Measurements from ENCODE around the gene TSR3.

The TSR3 gene

DNA sequence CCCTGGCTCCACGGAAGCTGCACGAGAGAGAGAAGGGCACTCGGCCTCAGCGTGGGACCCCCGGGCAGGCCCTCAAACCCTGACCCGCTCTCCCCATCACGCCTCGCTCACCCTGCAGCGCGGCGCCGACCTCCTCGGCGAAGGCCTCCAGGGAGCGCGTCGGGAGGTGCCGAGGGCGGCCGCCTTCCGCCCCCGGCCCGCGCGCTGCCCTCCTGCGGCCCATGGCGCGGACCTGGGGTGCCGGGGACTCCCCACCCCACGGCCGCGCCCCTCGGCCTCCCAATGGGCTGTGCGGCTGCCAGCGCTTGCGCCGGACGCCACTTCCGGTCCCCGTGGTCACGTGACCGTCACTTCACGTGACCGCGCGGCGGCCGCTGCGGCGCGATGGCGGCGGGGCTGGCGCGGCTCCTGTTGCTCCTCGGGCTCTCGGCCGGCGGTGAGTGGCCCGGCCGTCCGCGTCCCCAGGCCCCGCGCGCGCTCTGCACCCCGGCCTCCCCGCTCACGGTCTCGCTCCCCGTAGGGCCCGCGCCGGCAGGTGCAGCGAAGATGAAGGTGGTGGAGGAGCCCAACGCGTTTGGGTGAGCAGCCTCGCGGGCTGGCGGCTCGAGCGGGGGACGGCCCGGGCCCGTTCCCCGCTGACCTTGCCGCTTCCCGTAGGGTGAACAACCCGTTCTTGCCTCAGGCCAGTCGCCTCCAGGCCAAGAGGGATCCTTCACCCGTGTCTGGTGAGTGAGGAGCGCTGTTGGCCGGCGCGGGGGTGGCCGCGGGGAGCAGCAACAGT, at the start of gene TSR3, which contains the start of gene GNPTG:
TSS of gene TSR3 (minus strand) at position 297 of the 781 bp plus-strand sequence. CDS start at position 223, 74 bp downstream.
TSS of gene GNPTG (plus strand) at position 350 of the 781 bp plus-strand sequence. CDS start at position 385, 35 bp downstream.
- DNase-seq: peak; percentile 96

DNA sequence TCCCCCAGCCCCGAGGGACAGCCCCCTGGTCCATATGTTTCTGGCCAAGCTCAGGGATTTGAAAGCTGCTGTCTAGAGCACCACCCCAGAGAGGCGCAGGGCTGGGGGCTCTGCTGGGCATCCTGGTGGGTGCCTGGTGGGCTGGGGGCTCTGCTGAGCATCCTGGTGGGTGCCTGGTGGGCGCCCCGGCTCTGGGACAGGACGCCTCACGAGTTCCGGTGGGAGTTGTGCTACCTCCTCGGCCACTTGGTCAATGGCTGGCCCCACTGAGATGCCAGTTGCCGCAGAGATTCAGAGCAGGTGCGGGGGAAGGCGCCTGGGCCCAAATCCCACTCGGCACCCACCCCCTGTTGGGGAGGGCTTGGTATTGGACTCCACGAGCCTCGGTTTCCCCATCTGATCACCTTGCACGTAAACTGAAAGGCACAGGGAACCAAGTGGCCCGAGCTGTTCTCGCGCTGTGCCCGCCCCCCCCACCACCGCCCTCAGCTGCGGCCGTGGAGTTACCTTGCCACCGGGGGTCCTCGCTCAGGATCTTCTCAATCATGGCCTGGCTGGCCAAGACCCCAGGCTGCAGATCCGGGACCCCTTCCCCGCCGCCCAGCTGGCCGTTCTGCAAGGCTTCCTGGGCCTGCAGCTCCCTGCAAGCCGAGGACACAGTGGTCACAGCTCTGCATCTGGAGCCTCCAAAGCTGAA, 49.5 kb upstream of the TSR3 start:
- DNase-seq: no peak

DNA sequence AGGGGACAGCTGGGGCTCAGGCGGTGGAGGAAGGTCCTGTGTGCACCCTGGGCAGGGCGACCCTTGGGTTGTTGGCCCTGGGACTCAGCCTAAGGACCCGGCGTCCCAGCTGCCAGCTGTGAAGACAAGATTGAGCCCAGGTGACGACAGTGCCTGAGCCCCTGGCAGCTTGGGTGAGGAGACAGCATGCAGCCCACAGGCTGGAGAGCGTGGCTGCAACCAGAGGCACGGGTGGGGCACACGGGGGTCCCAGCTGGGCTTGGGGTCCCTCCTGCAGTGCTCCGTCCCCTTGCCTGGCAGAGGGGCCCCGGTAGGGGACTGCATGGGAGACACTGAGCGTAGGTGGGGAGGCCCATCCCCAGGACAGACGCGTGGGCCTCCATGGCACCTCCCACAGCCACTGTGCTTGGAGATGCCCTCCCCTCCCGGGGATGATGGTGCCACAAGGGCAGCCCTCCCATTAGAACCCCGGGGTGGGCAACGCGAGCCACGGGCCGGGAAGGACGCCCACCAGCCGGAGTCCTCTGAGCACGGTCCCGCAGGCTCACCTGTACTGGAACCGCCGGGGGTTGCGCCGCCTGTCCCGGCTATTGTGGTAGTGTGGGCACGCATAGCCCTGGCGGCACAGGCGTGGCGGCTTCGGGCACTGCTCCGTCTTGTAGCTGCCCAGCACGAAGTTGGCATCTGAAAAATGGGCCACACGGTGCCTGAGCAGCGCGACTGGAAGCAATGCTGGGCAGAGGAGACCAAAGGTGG, 47.3 kb upstream of the TSR3 start:
- no peak for DNase-seq

DNA sequence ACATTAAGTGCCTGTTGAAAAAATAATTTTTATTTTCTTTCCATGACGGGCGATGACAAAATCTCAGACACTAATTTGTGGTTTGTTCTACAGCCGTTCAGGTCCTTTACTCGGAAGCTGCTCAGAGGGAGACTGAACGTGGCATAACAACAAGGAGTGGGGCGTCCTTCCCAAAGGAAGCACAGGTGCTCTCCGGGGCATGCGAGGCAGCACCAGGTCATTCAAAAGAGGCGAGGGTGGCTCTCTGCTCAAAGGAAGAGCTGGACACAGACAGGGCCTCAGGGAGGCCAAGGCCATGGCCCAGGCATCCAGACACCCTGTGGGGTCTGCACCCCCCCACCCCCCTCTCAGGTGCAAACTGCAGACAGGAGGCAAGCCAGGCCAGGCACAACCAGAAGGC, 46.7 kb upstream of the TSR3 start:
- no peak for DNase-seq

DNA sequence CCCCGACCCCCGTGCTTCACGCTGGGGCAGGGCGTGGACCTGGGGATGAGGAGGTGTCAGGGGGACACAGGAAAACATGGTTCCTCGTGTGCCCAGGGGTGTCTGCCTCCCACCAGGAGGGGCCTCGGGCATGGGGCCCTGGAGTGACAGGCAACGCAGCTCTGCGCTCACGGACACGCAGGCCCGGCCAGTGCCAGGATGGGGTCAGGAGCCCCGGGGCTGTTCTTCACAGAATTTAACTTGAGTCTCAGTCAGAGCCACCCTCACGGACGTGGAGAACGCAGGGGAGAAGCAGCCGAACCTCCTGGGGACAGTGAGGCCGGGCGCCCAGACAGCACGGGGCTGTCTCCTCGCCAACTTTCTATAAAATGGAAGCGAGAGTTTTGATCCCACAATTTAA, 46.1 kb upstream of the TSR3 start:
- DNase-seq: no peak

DNA sequence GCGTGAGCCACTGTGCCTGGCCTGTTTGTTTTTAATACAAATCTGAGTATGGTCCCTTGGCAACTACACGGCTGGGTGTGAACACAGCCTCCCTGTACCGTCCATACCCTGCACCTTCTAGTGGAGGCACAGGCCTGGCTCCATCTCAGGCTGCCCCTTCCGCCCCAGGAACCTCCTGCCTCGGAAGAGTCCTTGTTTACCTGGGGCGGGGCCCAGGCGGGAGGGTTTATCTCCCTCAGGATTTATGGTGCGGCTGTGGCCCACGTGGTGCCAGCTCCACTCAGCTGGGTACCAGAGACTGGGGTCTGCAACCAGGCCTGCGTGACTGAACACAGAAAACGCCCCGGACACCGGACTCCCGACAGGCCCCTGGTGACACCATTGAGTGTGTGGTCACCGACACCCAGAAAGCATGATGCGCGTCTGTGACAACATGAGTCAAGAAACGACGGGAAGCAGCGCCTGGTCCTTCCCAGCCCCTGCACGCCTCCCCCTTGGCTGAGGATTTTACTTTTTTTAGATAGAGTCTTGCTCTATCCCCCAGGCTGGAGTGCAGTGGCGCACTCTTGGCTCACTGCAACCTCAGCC, 43.9 kb upstream of the TSR3 start:
- DNase-seq: no peak

DNA sequence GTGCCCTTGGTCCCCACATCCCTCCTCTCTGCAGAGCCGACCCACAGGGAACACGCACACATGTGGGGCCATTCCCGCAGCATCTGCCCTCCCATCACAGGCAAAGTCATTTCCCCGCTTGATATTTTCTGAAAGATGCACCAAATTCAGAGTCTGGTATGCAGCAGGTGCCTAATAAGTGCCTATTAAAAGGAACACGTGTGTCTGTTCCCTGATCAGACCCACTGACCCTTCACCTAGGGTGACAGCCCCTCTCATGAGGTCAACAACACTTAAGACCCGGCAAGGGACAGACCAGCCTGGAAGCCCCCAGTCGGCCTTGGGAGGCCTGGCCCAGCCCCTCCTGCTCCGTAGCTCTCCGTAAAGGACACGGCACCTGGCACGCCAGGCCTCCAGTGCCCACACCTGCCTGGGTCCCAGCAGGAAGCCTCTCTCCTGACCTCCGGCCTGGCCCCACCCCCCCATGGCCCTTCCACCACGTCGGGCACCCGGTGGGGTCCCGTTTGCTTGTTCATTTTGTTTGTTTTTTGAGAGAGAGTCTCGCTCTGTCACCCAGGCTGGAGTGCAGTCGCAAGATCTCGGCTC, 42.8 kb upstream of the TSR3 start:
- no peak for DNase-seq

DNA sequence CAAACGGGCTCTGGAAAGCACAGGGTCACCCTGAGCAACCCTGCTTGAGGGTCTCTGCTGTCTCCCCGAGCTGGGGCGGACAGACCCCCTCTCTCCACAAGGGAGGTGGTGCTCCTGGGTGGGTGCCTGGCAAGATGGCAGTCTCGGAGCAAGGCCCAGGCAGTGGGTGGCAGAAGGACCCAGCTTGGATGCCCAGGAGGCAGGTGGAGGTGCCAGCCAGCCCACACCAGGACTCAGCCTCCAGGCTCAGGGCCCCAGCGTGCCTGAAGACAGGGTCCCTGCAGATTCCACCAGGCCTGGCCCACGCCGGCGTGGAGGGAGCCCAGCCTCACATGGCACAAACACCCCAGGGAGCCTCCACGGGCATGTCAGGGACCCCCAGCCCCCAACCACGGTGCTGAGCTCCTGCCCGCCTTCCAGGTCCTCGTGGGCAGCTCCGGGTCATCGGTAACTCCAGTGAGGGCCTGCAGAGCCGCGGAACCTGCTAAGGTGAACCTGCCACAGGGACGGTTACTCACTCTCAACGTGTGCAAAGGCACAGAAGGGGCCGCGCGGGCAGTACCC, 42.0 kb upstream of the TSR3 start:
- DNase-seq: no peak

DNA sequence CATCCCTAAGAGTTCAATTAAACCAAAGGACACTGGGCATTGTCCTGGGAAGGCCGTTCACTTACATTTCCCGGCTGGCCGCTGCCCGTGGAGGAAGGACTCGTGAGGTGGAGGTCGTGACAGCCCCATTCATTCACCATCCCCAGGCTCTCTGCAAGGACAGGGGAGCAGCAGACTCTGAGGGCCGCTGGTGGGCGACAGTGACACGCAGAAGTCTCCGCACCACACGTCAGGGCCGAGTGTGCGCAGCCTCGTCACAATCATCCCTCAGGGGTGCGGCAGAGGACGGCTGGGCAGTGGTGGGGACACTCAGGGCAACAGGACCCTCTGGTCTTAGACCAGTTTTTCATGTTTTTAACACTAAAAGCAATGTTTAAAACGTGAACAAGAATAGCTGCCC, 41.1 kb upstream of the TSR3 start:
- DNase-seq: no peak

DNA sequence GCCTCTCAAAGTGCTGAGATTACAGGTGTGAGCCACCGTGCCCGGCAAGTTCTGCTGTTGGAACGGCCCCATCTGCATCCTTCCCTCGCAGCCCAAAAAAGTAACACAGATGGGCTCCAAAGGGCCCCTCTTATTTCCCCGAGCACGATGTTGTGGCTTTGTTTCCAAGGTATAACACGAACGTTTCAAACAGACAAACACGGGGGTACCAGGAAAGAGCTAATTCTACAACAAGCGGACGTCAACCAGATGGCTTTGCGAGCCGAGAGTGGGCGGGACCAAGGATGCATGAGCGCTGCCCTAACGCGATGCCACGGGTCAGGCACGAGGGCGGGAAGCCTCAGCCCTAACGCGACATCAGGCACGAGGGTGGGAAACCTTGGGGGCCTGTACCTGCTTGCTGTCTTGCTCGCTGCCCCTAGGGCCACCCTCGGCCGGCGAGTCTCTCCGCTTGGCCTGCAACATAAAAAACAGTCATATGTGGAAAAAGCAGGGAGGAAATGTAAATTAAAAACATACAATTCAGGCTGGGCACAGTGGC, 38.6 kb upstream of the TSR3 start:
- DNase-seq: no peak

DNA sequence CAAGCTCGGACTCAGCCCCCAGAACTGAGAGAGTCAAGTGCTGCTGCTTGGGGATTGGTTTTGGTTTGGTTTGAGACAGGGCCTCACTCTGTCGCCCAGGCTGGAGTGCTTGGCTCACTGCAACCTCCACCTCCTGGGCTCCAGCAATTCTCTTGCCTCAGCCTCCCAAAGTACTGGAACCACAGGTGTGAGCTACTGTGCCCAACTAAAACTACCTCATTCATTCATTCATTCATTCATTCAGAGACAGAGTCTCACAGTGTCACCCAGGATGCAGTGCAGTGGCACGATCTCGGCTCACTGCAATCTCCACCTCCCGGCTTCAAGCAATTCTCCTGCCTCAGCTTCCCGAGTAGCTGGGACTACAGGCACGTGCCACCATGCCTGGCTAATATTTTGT, 38.1 kb upstream of the TSR3 start:
- DNase-seq: no peak

DNA sequence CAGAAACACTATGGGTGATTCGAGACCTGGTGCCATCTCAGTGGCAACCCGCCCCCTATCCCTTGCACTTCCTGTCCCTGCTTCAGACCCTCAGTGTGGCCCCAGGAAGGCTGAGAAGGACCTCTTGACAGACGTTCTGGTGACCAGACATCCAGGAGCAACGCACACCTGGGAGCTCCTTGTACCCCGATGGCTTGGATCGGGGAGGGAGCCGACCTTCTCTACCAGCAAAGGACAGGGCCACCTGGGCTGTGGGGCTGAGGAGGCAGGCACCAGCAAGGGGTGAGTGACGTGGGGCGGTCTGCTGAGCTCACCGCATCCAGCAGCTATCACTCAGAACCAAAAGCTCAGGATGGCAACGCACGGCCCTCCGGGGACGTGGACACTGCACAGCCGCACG, 35.7 kb upstream of the TSR3 start:
- DNase-seq: no peak

DNA sequence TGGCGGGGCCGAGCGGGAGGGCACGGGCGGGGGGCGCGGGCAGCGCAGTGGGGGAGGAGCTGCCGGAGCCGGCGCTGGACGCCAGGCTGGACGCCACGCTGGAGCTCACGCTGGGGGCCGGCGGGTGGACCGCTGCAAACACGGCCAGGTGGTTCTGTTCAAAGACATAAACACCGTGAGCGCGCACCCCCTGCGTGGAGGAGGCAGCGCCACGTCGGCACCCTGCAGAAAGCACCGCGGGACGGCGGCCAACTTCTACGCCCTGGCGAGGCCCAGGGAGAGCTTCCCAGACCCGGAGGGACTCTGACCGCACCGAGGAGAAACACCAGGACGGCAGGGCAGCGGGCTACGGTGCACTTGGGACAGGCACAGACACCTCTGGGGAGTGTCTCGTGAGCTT, 33.6 kb upstream of the TSR3 start:
- no peak for DNase-seq

DNA sequence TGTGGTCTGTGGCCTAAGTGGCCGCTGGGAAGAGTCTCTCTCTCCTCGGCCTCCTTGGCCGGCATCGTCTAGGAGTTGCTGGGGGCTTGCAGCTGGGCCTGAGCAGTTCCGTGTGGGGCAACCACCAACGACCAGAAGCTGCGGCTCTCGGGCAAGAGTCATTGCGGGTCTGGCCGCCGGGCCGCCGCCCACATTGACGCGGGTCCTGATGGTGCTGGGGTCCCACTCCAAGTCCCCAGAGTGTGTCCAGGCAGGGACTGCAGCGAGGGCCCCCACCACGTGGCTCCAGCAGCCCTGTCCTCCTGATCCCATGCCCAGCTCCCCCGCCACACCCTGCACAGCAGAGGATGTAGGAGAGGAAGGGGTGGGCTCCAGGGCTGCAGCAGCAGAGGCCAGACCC, 31.9 kb upstream of the TSR3 start:
- DNase-seq: no peak

DNA sequence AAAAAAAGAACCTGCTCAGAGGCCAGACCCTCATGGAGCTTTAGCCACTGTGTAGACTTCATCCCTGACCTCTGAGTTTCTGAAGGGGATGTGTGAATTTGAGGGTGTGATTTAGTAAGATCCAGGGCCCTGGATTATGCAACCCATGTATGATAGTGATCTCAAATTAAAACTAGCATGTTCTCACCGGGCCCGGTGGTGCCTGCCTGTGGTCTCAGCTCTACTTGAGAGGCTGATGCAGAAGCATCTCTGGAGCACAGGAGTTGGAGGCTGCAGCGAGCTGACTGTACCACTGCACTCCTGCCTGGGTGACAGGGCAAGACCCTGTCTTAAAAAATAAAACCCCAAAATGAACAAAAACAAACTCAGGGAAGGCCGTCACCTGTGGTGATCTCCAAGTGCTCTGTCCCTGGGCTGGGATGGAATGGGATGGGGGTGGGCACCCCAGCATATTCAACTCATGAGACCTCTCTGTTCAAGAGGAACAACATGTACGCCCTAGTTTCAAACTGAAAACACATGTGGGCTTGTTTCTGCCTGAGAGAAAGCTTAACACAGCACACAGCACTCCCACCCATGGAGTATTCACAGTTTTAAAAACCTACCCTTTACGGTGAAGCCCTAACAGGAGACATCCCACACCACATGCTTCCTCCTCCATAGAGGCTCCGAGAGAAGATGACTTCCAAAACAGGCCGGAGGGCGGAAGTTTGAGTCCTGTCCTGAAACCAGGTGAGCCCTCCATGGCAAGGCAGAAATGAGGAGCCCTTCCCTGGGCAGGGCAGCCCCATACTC, 30.1 kb upstream of the TSR3 start:
- no peak for DNase-seq

DNA sequence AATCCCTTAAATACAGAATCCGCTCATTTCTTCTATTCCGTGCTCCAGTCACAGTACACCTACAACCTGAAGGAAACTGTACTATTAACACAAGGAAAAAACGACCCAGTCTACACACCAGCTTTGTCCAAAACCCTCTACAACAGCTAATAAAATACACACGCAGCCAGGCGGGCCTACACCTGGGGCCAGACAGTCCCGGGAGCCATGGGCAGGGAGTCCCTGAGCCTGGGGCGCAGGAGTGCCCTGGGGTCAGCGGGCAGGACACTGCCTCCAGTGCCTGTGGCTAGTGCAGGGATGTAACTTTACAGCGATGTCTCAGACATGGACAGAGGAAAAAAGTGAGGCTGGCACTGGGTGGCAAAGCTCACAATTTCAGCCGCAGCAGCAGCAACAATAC, 28.5 kb upstream of the TSR3 start:
- no peak for DNase-seq

DNA sequence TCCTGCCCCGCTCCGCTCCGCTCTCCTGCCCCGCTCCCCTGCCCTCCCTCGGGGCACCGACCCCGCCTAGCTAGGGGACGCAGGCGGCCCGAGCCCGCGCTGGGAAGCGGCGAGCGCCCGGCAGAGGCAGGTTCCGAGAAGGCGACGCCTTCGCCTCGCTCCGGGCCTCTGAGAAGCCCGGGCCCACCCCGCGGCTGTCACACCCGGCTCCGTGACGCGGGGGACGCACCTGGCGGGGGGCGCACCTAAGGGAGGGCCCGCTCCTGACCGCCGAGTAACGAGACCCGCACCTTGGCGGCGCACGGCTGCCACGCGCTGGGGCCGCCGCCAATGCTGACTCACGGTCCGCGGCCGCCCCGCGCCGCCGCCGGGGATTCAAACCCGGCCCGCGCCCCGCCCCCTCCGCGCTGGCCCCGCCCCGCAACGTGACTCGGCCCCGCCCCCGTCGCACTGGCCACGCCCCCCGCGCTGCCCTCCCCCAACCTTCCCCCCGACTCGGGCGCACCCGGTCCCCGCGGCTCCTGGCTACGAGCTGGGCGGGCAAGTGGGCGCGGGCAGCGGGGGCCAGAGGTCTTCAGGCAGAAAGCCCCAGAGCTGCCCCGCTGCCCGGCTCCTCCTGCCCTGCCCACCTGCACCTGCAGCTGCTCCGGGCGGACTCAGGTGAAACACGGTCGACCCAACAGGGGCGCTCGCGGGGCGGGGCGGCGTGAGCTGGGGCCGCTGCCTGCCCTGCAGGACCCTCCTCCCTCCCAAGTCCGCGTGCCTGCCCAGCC, 27.8 kb upstream of the TSR3 start:
- DNase-seq: peak; percentile 93

DNA sequence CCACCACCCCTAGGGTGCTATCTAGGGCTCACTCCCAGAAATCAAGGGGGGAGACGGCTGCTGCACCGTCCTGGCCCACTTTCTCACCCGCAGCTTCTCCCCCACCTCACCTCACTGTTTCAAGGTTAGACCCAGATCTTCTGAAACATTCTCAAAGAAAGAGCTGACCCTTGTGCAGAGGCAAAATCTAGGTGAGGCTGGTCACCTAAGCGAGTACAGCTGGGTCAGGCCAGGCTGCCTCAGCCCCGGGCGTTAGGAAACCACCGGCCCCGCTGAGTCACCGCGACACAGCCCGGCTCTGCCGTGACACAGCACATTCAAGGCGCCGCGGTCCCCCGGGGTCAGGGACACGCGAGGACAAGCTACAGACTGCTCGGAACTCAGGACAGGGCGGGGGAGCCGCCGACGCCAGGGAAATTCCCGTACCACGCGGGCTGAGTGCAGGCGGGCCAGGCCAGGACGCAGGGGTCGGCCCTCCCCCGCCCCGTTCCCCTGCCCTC, 27.2 kb upstream of the TSR3 start:
- peak; percentile 86 for DNase-seq

DNA sequence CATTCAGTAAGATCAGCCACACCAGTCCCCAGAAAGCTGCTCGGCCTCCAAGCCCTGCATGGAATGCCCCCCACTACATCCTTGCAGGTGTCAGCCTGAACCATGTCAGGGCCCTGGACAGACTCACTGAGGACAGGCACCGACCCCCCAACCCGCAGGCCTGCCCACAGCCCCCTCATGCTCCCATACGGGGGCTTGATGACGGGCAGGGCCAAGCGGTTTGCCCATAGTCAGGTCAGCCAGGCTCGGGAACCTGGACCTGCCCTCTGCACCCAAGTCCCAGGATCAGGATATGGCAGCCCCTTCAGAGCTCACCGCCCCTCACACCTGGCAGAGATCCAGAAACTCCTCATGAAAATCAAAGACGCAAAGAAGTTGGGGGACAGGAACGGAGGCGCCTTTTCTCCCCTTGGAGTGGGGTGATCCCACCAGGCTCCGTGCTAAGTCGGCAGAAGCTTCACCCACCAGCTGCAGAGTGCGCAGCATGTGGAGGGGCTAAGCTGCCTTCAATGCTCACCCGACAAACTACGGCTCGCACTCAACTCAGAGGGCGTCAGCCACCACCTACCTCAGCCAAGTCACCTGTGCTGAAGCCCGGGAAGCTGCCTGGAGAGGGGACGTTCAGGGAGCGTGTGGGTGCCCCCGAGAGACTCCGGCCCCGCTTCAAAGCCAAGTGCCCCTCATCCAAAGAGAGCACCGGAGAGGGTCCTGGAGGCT, 26.6 kb upstream of the TSR3 start:
- no peak for DNase-seq

Data from activated CD8-positive, alpha-beta memory T cell treated with anti-CD3 and anti-CD28 coated beads, Interleukin-2, amount 50 U/mL, for 48 hours (primary cell).